Suprapubic skin (tissue), 4 donors: ENCODE data around the gene CPT1A. TPM values are rescaled to one million over a fixed set of nuclear protein-coding genes. Genes with fewer than 3 reads are reported as not detected.

Experiments used
- DNase-seq, 2 donors: peaks; one replicate each; pipeline ENCODE4 v3.0.0-alpha.2; 2019; ENCODE audit warnings: low spot score in 2 of 2
- H3K27ac ChIP-seq: fragments of 200-600 bp; sonication (generic); one replicate; pipeline ENCODE4 v1.5.1; 2019
- H3K27me3 ChIP-seq: fragments of 200-600 bp; sonication (generic); one replicate; pipeline ENCODE4 v1.5.1; 2019
- H3K36me3 ChIP-seq: fragments of 200-600 bp; sonication (generic); one replicate; pipeline ENCODE4 v1.5.1; 2019
- H3K4me1 ChIP-seq: fragments of 200-600 bp; sonication (generic); one replicate; pipeline ENCODE4 v1.5.1; 2019
- H3K4me3 ChIP-seq: fragments of 200-600 bp; sonication (generic); one replicate; pipeline ENCODE4 v1.5.1; 2019; ENCODE audit warnings: mild to moderate bottlenecking
- H3K9me3 ChIP-seq: fragments of 200-600 bp; sonication (generic); one replicate; pipeline ENCODE4 v1.5.1; 2019
- EP300 ChIP-seq: sonication (generic); formaldehyde crosslinking; IDR thresholded peaks from one replicate; pipeline ENCODE4 v1.6.1; 2017; ENCODE audit warnings: antibody characterized with exemption
- POLR2A ChIP-seq, 2 donors: fragments of 450-650 bp; IDR thresholded peaks; one replicate each; pipeline ENCODE4 v1.6.1; 2017; ENCODE audit warnings: antibody characterized with exemption in 2 of 2, mild to moderate bottlenecking in 2 of 2, moderate library complexity in 2 of 2
- POLR2AphosphoS5 ChIP-seq, 3 donors: sonication (generic); formaldehyde crosslinking; IDR thresholded peaks; one replicate each; pipeline ENCODE4 v1.6.1; 2017; ENCODE audit warnings: antibody characterized with exemption in 3 of 3
- WGBS: methylation state at CpG from one replicate; pipeline ENCODE4 v1.1.5; 2018; 5-methylcytosine and 5-hydroxymethylcytosine counted together
- total RNA-seq, 4 donors: library from RNA; depleted of rRNA; stranded (reverse); fragments of >200 nt; gene quantifications; one replicate each; pipeline ENCODE4 v1.1.0, GENCODE V29; 2016
- TF ChIP-seq, protein P1 (sequence below), 2 donors: fragments of 200-600 bp in 1 of 2; fragments of 450-650 bp in 1 of 2; sonication (generic) in 1 of 2; IDR thresholded peaks; one replicate each; pipeline ENCODE4 v1.5.1; 2016 to 2019; ENCODE audit warnings: antibody characterized with exemption in 2 of 2, mild to moderate bottlenecking in 1 of 2, moderate library complexity in 1 of 2

CPT1A gene
- total RNA-seq, 4 donors from 2014 or later = 18.5 to 125 (median 38.3) TPM

DNA sequence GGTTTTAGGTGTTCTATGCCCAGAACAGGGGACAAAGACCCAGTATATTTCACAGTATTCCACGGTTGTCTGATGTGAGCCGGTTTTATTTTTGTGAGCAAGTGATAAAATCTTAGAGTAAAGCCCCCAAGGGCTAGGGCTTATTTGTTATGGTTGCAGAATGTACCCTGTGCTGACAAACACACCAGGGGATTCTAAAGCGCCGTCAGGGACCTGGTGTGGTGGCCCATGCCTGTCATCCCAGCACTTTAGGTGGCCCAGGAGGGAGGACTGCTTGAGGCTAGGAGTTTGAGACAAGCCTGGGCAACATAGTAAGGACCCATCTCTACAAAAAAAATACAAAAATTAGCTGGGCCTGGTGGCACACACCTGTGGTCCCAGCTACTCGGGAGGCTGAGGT, 39.1 kb upstream of the CPT1A start:
- H3K4me3 ChIP-seq = no peak overlapping the region
- no peaks in the 10 kb centered on the region for H3K27me3 ChIP-seq
- H3K4me1 ChIP-seq = no peaks in the 10 kb centered on the region
- no peak overlapping the region for H3K27ac ChIP-seq
- DNase-seq = no peak
- 92% methylated on average over 5 of the region's 5 CpGs for WGBS
- TF ChIP-seq POLR2A (IDR thresholded peaks at IDR 0.05) = no peak
- no peak for TF ChIP-seq EP300
- TF ChIP-seq, protein P1, sequence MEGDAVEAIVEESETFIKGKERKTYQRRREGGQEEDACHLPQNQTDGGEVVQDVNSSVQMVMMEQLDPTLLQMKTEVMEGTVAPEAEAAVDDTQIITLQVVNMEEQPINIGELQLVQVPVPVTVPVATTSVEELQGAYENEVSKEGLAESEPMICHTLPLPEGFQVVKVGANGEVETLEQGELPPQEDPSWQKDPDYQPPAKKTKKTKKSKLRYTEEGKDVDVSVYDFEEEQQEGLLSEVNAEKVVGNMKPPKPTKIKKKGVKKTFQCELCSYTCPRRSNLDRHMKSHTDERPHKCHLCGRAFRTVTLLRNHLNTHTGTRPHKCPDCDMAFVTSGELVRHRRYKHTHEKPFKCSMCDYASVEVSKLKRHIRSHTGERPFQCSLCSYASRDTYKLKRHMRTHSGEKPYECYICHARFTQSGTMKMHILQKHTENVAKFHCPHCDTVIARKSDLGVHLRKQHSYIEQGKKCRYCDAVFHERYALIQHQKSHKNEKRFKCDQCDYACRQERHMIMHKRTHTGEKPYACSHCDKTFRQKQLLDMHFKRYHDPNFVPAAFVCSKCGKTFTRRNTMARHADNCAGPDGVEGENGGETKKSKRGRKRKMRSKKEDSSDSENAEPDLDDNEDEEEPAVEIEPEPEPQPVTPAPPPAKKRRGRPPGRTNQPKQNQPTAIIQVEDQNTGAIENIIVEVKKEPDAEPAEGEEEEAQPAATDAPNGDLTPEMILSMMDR (IDR thresholded peaks at IDR 0.05) = no peak
- no peak for TF ChIP-seq POLR2AphosphoS5 (IDR thresholded peaks at IDR 0.05)
- no peaks in the 10 kb centered on the region for H3K9me3 ChIP-seq
- H3K36me3 ChIP-seq = no peaks in the 10 kb centered on the region

DNA sequence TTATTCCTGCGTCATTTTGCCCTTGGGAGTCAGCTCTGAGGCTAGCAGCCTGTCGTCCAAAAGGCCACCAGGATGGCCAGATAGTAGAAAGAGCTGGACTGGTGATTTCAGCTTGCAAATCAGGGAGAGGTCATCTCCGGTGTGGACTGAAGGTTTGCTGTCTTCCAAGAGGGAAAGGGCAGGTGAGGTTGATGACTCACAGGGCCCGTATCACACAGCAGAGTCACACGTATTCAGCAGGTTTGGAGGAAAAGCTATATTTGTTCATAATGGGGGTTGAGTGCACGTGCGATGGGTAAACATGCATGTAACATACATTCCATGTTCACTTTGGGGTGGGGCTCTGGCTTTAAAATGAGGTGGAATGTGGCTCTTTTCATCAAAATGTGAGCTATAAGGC, 36.3 kb upstream of the CPT1A start:
- TF ChIP-seq, protein P1 (IDR thresholded peaks at IDR 0.05) = no peak
- TF ChIP-seq EP300 (no peak), POLR2A (IDR thresholded peaks at IDR 0.05) (no peak), POLR2AphosphoS5 (IDR thresholded peaks at IDR 0.05) (no peak)
- Histone ChIP-seq H3K27me3 (no peaks in the 10 kb centered on the region), H3K9me3 (no peaks in the 10 kb centered on the region), H3K4me1 (no peaks in the 10 kb centered on the region), H3K27ac (no peak overlapping the region), H3K36me3 (no peaks in the 10 kb centered on the region), H3K4me3 (no peak overlapping the region)
- DNase-seq = no peak
- 88% methylated on average over 7 of the region's 7 CpGs for WGBS

DNA sequence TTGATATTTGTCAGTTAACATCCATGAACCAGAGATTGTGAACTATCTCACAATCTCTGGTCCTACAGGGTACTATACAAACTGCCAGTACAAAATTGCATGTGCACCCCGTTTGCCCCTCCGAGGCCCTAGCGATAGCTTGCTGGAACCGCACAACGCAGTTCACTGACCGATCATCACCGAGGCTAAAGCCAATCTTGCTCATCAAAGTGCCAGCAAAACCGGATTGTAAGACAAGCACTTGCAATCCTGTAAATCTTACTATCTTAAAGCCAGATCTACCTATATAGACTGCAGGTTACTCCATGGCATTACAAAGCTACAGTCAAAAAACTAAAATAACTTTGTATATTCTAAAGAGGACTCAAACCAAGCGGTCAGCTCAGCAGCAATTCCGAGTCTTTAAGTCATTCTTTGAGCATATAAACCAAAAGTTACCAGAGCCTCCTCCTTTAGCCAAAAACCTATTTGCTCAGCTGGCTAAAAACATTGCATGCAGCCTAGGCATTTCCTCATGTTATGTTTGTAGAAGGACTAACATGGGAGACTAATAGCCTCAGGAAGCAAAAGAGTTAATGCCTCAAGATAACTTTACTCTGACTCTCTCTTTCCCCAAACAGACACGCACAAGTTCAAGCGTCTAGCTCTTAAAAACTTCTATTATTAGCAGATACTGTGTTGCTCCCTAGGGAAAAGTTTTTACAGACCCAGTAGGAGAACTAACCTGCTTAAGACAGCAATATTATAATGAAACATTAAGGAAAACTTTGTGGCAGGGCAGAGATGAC, 30.7 kb upstream of the CPT1A start:
- no peak overlapping the region for H3K4me3 ChIP-seq
- 65% methylated on average over 10 of the region's 12 CpGs for WGBS
- TF ChIP-seq EP300 (no peak), POLR2AphosphoS5 (IDR thresholded peaks at IDR 0.05) (no peak), POLR2A (IDR thresholded peaks at IDR 0.05) (no peak)
- TF ChIP-seq, protein P1 (IDR thresholded peaks at IDR 0.05) = no peak
- H3K36me3 ChIP-seq = no peaks in the 10 kb centered on the region
- H3K27ac ChIP-seq = no peak overlapping the region
- peaks cover 5% of the 10 kb centered on the region for H3K4me1 ChIP-seq
- no peak for DNase-seq
- H3K27me3 ChIP-seq = no peaks in the 10 kb centered on the region
- H3K9me3 ChIP-seq = no peaks in the 10 kb centered on the region

DNA sequence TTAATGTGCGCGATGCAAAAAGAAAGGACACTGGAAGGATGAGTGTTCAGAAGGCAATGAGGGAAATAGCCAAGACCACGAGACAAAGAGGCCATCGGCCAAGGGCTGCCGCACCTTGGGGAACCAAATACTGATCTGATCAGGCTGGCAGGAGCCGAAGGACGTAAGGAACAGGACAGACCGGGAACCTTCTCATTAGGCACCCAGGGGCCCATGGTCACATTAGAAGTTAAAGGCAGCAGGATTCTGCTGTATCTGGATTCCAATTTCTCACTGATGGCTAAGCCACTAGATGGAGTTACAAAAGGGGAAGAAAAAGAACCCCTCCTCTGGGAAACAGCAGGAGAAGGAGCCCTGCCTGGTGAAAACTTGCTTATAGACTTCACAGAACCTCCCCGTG, 28.8 kb upstream of the CPT1A start:
- TF ChIP-seq, protein P1 (IDR thresholded peaks at IDR 0.05) = no peak
- TF ChIP-seq POLR2A (IDR thresholded peaks at IDR 0.05) (no peak), POLR2AphosphoS5 (IDR thresholded peaks at IDR 0.05) (no peak), EP300 (no peak)
- H3K27me3 ChIP-seq = no peaks in the 10 kb centered on the region
- peaks cover 5% of the 10 kb centered on the region for H3K4me1 ChIP-seq
- no peak overlapping the region for H3K27ac ChIP-seq
- H3K9me3 ChIP-seq = no peaks in the 10 kb centered on the region
- no peak for DNase-seq
- H3K36me3 ChIP-seq = no peaks in the 10 kb centered on the region
- H3K4me3 ChIP-seq = peak overlapping the region; percentile 40
- WGBS = 31% methylated on average over 9 of the region's 9 CpGs

DNA sequence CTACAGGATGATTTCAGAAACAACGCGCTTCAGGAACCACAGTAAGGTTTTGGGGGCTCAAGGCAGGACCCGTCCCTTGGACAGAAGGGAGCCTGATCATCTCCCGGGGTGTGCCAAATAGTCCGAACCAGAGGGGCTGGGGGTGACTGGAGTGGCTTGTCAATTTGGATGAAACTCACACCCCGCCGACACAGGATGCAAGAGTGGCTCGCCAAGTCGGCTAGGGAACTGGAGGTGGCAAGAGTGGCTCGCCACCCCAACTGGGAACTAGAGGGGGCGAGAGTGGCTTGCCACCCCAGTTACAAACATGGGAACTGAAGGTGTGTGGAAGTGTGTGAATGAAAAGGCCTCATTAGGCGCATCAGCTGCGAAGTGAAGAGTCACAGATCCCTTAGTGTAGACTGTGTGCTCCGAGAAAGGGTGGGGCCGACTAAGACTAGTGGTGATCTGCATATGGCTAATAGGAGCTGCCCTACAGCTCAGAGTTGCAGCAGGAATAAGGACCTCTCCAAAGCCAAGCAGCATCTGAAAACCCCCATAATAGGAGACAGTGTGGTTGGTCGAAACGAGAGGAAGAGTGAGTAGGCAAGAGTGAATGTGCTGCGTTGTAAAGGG, 26.6 kb upstream of the CPT1A start:
- H3K36me3 ChIP-seq = no peaks in the 10 kb centered on the region
- no peak for TF ChIP-seq POLR2AphosphoS5 (IDR thresholded peaks at IDR 0.05)
- TF ChIP-seq EP300 = no peak
- TF ChIP-seq, protein P1 (IDR thresholded peaks at IDR 0.05) = no peak
- no peak for TF ChIP-seq POLR2A (IDR thresholded peaks at IDR 0.05)
- WGBS = 90% methylated on average over 18 of the region's 18 CpGs

More for the DNA sequence above, 26.6 kb upstream of the CPT1A start:
- H3K9me3 ChIP-seq = no peaks in the 10 kb centered on the region
- no peak overlapping the region for H3K4me3 ChIP-seq
- H3K27me3 ChIP-seq = no peaks in the 10 kb centered on the region
- no peak overlapping the region for H3K27ac ChIP-seq
- peaks cover 5% of the 10 kb centered on the region for H3K4me1 ChIP-seq
- DNase-seq = no peak
